Cardiac septum (tissue), 1 donor: Measurements from ENCODE around the gene ELOVL5. TPM values are rescaled to one million over a fixed set of nuclear protein-coding genes. Genes with fewer than 3 reads are reported as not detected.

ENCODE experiments used
- DNase-seq: peaks from one replicate; pipeline ENCODE4 v3.0.0-alpha.2; 2020; ENCODE audit warnings: low spot score
- intact Hi-C: fragments of 100-400 bp; cut with DNase I; formaldehyde crosslinking; loops from one replicate; pipeline ENCODE4 v1.14.0; 2022
- total RNA-seq: library from RNA; stranded (reverse); fragmentation: NEBNext Ultra II Directional; extraction: Animal tissue kit (Norgen Biotek cat#: 25700); gene quantifications from one replicate; pipeline ENCODE4 v1.2.1, GENCODE V29; 2021
- donor health status: DM: no; HTN: no; CAD: no.

Gene ELOVL5
- total RNA-seq, 1 donor from 2014 or later = 37.6 TPM

- DNase-seq = no peak
- intact Hi-C loops = no loop called here
Measured at GRCh38 chr6:53258076-53258773, 90.5 kb downstream of the ELOVL5 start.

DNA sequence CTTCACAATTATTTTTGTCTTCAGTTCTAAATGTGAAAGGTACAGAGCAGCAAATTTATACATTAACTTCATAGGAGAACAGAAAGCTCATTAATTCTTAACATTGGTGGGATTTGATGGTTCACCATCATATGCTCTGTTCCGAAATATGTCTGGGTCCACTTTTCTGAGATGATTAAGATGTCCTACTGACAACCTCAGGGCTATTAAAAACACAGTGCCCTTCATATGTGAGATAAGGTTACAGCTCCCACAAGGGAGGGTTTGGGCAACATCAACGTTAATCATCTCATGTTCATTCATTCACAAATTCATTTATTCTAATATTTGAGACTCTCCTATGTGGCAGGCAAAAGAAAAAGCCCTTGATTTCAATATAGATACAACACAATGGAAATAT, 91.2 kb downstream of the ELOVL5 start:
- intact Hi-C loops = no loop called here
- no peak for DNase-seq

DNA sequence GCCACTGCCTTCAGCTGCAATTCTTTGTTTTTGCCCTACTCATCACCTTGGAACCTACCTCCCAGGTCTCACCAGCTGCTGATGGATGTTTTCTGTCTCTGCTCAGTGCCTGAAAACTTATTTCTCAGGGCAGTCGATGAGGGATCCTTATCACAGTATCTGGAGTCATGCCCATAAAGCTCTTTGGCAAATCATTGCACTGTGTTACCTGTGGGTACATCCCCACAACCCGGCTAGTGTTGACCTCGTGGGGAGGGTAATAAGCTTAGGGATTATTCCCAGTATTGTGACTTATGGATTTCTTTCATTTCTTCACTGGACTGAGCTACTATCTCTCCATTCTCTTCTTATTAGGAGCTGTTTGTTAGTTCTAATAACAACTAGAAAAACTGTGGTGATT, 91.7 kb downstream of the ELOVL5 start:
- DNase-seq = no peak
- intact Hi-C loops = no loop called here

- no peak for DNase-seq
- intact Hi-C loops = no loop called here
Measured at GRCh38 chr6:53252177-53252692, 96.5 kb downstream of the ELOVL5 start.

DNA sequence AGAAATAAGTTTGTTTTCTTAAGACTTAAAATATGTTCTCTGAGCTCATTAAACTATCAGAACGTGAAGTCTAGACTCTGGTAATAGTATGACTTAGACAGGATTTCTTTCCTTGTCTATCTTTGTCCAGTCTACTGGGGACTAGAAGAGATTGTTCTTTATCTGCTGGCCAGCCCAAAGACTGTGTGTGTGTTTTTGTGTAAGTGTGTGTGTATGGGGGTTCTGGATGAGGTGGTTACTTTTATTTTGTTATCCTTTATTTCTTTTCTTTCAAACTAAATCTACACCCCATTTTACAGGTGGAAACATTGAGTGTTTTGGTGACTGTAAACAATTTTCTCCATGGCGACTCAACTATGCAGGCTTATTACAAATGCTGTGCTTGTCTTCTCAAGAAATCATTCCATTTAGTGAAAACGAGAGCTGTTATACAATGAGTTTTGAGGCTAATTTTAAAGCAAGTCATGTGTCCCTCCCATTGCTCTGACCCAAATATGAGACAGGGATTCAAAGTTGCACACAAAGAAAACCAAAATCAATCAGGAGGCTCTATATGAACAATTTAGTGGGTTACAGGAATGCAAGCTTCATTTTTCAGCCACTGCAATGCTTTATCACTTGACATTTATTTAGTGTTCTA, 97.6 kb downstream of the ELOVL5 start:
- DNase-seq = no peak
- intact Hi-C loops = no loop called here

DNA sequence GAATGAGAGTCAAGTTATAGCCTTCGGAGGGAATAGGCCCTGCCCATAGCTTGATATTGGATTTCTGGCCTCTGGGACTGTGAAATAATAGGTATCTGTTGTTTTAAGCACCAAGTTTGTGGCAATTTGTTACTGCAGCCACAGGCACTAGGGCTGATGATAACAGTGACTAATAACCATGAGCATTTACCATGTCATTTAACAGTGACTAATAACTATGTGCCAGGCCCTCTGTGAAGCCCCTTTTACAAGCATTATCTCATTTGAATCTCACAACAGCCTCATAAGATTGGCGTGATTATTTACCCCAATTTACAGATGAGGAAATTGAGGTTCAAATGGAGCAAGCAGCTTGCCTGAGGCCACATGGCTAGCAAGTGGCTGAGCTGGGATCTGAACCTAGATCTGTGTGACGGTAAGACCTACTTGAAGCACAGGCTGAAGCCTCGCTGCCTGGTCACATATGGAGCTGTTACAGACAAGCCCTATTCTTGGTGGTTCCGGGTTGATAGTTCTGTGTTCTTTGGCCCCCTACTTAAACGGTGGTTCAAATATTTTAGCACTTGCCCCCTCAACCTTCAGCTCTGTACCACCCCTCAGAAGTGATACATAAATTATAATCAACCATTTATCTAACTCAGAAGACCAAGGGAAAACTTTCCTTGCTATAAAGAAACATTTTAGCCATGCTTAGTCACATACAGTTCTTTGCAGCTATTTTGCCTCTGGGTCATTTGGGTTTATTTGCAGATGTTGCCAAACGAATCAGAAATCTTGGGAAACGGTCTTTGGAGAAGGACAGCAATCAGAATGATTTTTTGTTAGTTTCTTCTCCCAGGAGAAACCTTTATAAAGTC, 98.3 kb downstream of the ELOVL5 start:
- intact Hi-C loops = no loop called here
- DNase-seq = no peak

- DNase-seq = no peak
- intact Hi-C loops = no loop called here
Measured at GRCh38 chr6:53246924-53247323, 101.8 kb downstream of the ELOVL5 start.

DNA sequence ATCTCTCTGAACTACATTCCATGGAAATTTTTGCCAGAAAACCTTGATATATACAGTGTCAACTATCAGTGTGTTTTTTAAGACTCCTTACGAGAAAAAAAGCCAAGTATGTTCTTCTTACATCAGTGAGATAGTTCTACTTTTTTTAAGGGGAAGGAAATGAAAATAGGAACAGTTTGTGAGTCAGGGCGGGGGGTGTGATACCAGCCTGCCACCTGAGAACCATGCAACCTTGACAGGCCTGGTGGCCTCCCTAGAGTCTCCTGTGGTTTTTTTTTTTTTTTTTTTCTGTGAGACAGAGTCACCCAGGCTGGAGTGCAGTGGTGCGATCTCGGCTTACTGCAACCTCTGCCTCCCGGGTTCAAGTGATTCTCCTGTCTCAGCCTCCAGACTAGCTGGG, 103.8 kb downstream of the ELOVL5 start:
- peak; percentile 81 for DNase-seq
- intact Hi-C loops = no loop called here

DNA sequence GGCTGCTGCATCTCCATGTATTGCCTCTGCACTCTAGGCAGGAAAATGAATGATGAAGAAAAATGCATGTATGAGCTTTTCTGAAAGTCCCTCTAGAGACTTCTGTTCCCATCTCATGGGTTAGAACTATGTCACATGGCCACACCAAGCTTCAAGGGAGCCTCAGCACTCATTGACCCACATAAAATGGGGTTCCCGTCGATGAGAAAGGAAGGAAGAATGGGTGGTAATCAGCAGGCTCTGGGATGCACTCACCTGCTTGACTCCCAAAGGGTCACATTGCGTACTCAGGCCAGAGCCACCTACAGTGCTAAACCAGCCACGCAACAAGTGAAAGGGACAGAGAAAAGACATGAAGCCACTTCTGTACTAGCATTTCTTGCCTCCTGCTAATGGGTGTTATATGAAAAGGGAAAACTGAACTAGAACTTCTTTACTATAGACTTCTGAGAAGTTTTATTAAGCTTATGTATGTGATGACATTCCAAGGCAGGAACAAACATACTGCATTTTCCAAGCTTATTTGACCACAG, 104.3 kb downstream of the ELOVL5 start:
- no peak for DNase-seq
- intact Hi-C loops = no loop called here

DNA sequence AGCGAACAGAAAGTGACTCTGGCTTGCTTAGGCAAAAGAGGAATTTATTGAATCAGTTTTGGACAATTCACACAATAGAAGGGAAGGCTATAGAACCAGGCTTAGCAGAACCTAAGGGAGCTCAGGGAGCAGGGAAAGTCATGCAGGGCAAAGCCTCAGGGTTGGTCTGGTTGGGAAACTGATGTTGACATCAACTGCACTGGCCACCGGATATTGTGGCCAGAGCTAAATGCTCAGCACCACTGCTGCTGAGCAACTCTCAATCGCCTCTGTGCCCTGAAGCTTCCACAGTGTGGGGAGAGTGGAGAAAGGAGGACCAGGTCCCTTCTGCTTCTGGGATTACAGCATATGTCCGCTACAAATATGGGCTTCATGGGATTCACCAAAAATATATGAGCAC, 106.8 kb downstream of the ELOVL5 start:
- DNase-seq = peak; percentile 87
- intact Hi-C loops = no loop called here

GRCh38 chr6:53240761-53241160, 108.0 kb downstream of the ELOVL5 start:
- intact Hi-C loops = no loop called here
- DNase-seq = no peak

DNA sequence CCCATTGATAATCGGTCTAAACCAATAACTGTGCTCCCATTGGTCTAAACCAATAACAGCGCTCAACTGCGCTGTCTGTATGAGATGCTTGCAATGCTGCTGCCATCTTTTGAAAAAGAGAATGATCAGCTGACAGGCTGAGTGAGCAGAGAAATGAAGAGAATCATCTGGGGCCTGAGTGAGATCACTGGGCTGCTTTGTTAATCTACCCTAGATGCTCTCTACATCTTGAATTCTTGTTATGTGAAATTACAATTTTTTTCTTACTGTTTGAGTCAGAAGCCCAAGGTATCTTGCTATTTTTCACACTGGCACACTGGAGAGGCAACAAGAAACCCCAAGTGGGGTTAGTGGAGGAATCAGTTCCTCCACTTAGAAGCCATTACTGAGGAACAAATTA, 108.6 kb downstream of the ELOVL5 start:
- DNase-seq = no peak
- intact Hi-C loops = no loop called here

- intact Hi-C loops = no loop called here
Measured at GRCh38 chr6:53239526-53239925, 109.2 kb downstream of the ELOVL5 start.

GRCh38 chr6:53238311-53238710, 110.4 kb downstream of the ELOVL5 start:
- no peak for DNase-seq
- intact Hi-C loops = no loop called here

More at GRCh38 chr6:53239526-53239925, 109.2 kb downstream of the ELOVL5 start:
- no peak for DNase-seq

- intact Hi-C loops = no loop called here
- DNase-seq = no peak
Measured at GRCh38 chr6:53236241-53236640, 112.5 kb downstream of the ELOVL5 start.

- intact Hi-C loops = no loop called here
- DNase-seq = no peak
Measured at GRCh38 chr6:53235508-53235907, 113.2 kb downstream of the ELOVL5 start.

GRCh38 chr6:53233309-53233708, 115.4 kb downstream of the ELOVL5 start:
- intact Hi-C loops = no loop called here
- no peak for DNase-seq

DNA sequence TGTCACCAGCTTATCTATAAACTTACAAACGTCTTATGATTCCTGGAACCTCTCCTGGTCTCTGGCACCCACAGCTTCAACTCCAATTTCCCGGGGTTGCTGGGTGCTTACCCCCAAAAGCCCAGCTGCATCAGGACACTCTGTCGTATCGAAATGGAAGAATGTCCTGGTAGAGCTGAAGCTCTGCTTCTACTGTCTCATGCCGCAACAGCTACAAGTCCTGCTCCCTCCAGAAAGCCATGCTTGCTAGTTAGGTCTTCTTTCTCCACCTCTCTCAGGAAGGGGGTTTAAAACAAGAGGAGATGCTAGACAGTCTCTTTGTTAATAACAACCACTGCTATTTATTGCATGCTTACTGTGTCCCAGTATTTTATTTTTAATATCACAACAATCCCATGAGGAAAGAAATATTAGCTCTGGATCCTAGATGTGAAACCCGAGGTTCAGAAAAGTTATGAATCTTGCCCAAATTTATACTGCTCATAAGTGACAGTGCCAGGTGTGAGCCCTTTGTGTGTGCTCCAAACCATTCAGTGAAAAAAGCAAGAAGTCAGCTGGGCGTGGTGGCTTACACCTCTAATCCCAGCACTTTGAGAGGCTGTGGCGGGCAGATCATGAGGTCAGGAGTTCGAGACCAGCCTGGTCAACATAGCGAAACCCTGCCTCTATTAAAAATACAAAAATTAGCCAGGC, 117.8 kb downstream of the ELOVL5 start:
- intact Hi-C loops = no loop called here
- DNase-seq = no peak

DNA sequence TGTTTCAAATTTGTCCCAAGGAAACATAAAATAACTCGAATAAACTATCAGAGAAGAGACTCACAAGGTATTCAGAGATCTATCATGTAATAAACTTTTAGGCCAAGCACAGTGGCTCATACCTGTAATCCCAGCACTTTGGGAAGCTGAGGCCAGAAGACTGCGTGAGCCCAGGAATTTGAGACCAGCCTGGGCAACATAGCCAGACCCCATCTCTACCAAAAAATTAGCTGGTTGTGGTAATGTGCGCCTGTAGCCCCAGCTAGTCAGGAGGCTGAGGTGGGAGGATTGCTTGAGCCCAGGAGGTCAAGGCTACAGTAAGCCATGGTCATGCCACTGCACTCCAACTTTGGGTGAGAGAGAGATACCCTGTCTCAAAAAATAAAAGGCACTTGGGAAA, 120.9 kb downstream of the ELOVL5 start:
- DNase-seq = no peak
- intact Hi-C loops = no loop called here

DNA sequence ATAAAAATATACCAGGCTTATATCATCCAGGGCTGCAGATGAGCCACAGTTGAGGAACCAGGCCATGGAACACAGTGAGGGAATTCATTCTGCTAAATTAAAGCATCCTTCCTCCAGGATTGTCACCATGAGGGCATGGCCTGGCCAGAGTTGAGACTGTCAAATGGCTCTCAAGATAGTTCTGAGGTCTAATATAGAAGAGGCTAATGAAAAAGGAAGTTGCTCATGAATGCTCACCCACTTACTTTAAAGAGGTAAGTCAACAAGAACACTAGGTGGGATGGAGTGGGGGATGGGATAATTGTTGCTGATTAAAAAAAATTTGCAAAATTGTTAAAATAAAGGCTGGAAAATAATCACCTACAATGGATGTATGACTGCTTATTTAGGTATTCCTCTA, 128.1 kb downstream of the ELOVL5 start:
- intact Hi-C loops = no loop called here
- no peak for DNase-seq
